ENCODE results near the gene BANP. TPM values are rescaled to one million over a fixed set of nuclear protein-coding genes. Genes with fewer than 3 reads are reported as not detected.
"Not testable (repeated sequence)": the region's sequence is repeated elsewhere in the genome, so short reads cannot be mapped to it uniquely, and the experiment has no call there.

Gene BANP
- total and polyA plus RNA-seq, 2 donors: 27.0 to 29.7 TPM

GRCh38 chr16:87933140-87933495, 18.1 kb upstream of the BANP start:
- Histone ChIP-seq H3K27ac (ENCODE audit: low read depth in 1 of 2, low read length in 1 of 2) (no peak overlapping the region), H3K27me3 (ENCODE audit: control insufficient read depth in 2 of 2, insufficient read depth in 1 of 2, low read length in 1 of 2) (no peaks in the 10 kb centered on the region), H3K9me3 (ENCODE audit: control insufficient read depth in 2 of 2, insufficient read depth in 1 of 2, low read length in 1 of 2) (no peaks in the 10 kb centered on the region), H3K36me3 (ENCODE audit: control insufficient read depth in 2 of 2, insufficient read depth in 2 of 2, low read length in 1 of 2) (no peaks in the 10 kb centered on the region), H3K4me3 (ENCODE audit: low read length in 2 of 2) (no peak overlapping the region), H3K4me1 (ENCODE audit: control insufficient read depth in 2 of 2, insufficient read depth in 2 of 2, low read length in 2 of 2) (no peaks in the 10 kb centered on the region)
- no peak for DNase-seq (ENCODE audit: low read depth in 6 of 9, low spot score in 9 of 9)
- 96% methylated on average over 3 of the region's 3 CpGs for WGBS

GRCh38 chr16:87934752-87935425, 16.3 kb upstream of the BANP start:
- H3K36me3 ChIP-seq (ENCODE audit: control insufficient read depth in 2 of 2, insufficient read depth in 2 of 2, low read length in 1 of 2); H3K4me1 ChIP-seq (ENCODE audit: control insufficient read depth in 2 of 2, insufficient read depth in 2 of 2, low read length in 2 of 2); H3K27ac ChIP-seq (ENCODE audit: low read depth in 1 of 2, low read length in 1 of 2); H3K4me3 ChIP-seq (ENCODE audit: low read length in 2 of 2); DNase-seq (ENCODE audit: low read depth in 6 of 9, low spot score in 9 of 9); H3K9me3 ChIP-seq (ENCODE audit: control insufficient read depth in 2 of 2, insufficient read depth in 1 of 2, low read length in 1 of 2); H3K27me3 ChIP-seq (ENCODE audit: control insufficient read depth in 2 of 2, insufficient read depth in 1 of 2, low read length in 1 of 2): not testable (repeated sequence)
- whole genome bisulfite sequencing: 80% methylated on average over 19 of the region's 19 CpGs

- H3K27ac ChIP-seq (ENCODE audit: low read depth in 1 of 2, low read length in 1 of 2); DNase-seq (ENCODE audit: low read depth in 6 of 9, low spot score in 9 of 9); H3K27me3 ChIP-seq (ENCODE audit: control insufficient read depth in 2 of 2, insufficient read depth in 1 of 2, low read length in 1 of 2); H3K4me1 ChIP-seq (ENCODE audit: control insufficient read depth in 2 of 2, insufficient read depth in 2 of 2, low read length in 2 of 2); H3K36me3 ChIP-seq (ENCODE audit: control insufficient read depth in 2 of 2, insufficient read depth in 2 of 2, low read length in 1 of 2); H3K4me3 ChIP-seq (ENCODE audit: low read length in 2 of 2); H3K9me3 ChIP-seq (ENCODE audit: control insufficient read depth in 2 of 2, insufficient read depth in 1 of 2, low read length in 1 of 2): not testable (repeated sequence)
- 97% methylated on average over 14 of the region's 14 CpGs for WGBS
Observed at GRCh38 chr16:87936016-87936374, 15.2 kb upstream of the BANP start.

GRCh38 chr16:87936375-87937230, 14.6 kb upstream of the BANP start, which contains the start of gene CA5A:
CA5A (minus strand) TSS chr16:87936529; CDS start chr16:87936450, 79 bp downstream.
- no peak within 1 kb of the TSS for H3K27ac ChIP-seq (ENCODE audit: low read depth in 1 of 2, low read length in 1 of 2)
- no peaks in the 10 kb centered on the region for H3K4me1 ChIP-seq (ENCODE audit: control insufficient read depth in 2 of 2, insufficient read depth in 2 of 2, low read length in 2 of 2)
- no peak for DNase-seq (ENCODE audit: low read depth in 6 of 9, low spot score in 9 of 9)
- no peaks in the 10 kb centered on the region for H3K27me3 ChIP-seq (ENCODE audit: control insufficient read depth in 2 of 2, insufficient read depth in 1 of 2, low read length in 1 of 2)
- no peaks in the 10 kb centered on the region for H3K36me3 ChIP-seq (ENCODE audit: control insufficient read depth in 2 of 2, insufficient read depth in 2 of 2, low read length in 1 of 2)
- no peak within 1 kb of the TSS for H3K4me3 ChIP-seq (ENCODE audit: low read length in 2 of 2)
- no peaks in the 10 kb centered on the region for H3K9me3 ChIP-seq (ENCODE audit: control insufficient read depth in 2 of 2, insufficient read depth in 1 of 2, low read length in 1 of 2)
- 96% methylated on average over 15 of the region's 15 CpGs for whole genome bisulfite sequencing

GRCh38 chr16:87937231-87937542, 14.0 kb upstream of the BANP start:
- H3K9me3 ChIP-seq (ENCODE audit: control insufficient read depth in 2 of 2, insufficient read depth in 1 of 2, low read length in 1 of 2); DNase-seq (ENCODE audit: low read depth in 6 of 9, low spot score in 9 of 9); H3K36me3 ChIP-seq (ENCODE audit: control insufficient read depth in 2 of 2, insufficient read depth in 2 of 2, low read length in 1 of 2); H3K4me3 ChIP-seq (ENCODE audit: low read length in 2 of 2); H3K27ac ChIP-seq (ENCODE audit: low read depth in 1 of 2, low read length in 1 of 2); H3K27me3 ChIP-seq (ENCODE audit: control insufficient read depth in 2 of 2, insufficient read depth in 1 of 2, low read length in 1 of 2); H3K4me1 ChIP-seq (ENCODE audit: control insufficient read depth in 2 of 2, insufficient read depth in 2 of 2, low read length in 2 of 2): not testable (repeated sequence)
- 97% methylated on average over 7 of the region's 7 CpGs for WGBS

GRCh38 chr16:87938412-87938949, 12.8 kb upstream of the BANP start:
- Histone ChIP-seq H3K27ac (ENCODE audit: low read depth in 1 of 2, low read length in 1 of 2) (no peak overlapping the region), H3K36me3 (ENCODE audit: control insufficient read depth in 2 of 2, insufficient read depth in 2 of 2, low read length in 1 of 2) (no peaks in the 10 kb centered on the region), H3K27me3 (ENCODE audit: control insufficient read depth in 2 of 2, insufficient read depth in 1 of 2, low read length in 1 of 2) (no peaks in the 10 kb centered on the region), H3K4me1 (ENCODE audit: control insufficient read depth in 2 of 2, insufficient read depth in 2 of 2, low read length in 2 of 2) (no peaks in the 10 kb centered on the region), H3K4me3 (ENCODE audit: low read length in 2 of 2) (no peak overlapping the region), H3K9me3 (ENCODE audit: control insufficient read depth in 2 of 2, insufficient read depth in 1 of 2, low read length in 1 of 2) (no peaks in the 10 kb centered on the region)
- WGBS: 97% methylated on average over 4 of the region's 4 CpGs
- DNase-seq (ENCODE audit: low read depth in 6 of 9, low spot score in 9 of 9): no peak

- DNase-seq (ENCODE audit: low read depth in 6 of 9, low spot score in 9 of 9): no peak
- no peaks in the 10 kb centered on the region for H3K9me3 ChIP-seq (ENCODE audit: control insufficient read depth in 2 of 2, insufficient read depth in 1 of 2, low read length in 1 of 2)
- no peaks in the 10 kb centered on the region for H3K36me3 ChIP-seq (ENCODE audit: control insufficient read depth in 2 of 2, insufficient read depth in 2 of 2, low read length in 1 of 2)
- no peaks in the 10 kb centered on the region for H3K27me3 ChIP-seq (ENCODE audit: control insufficient read depth in 2 of 2, insufficient read depth in 1 of 2, low read length in 1 of 2)
- H3K4me1 ChIP-seq (ENCODE audit: control insufficient read depth in 2 of 2, insufficient read depth in 2 of 2, low read length in 2 of 2): no peaks in the 10 kb centered on the region
- H3K27ac ChIP-seq (ENCODE audit: low read depth in 1 of 2, low read length in 1 of 2): no peak overlapping the region
- H3K4me3 ChIP-seq (ENCODE audit: low read length in 2 of 2): no peak overlapping the region
- 95% methylated on average over 13 of the region's 13 CpGs for WGBS
Observed at GRCh38 chr16:87939562-87940423, 11.4 kb upstream of the BANP start.

- Histone ChIP-seq H3K9me3 (ENCODE audit: control insufficient read depth in 2 of 2, insufficient read depth in 1 of 2, low read length in 1 of 2) (no peaks in the 10 kb centered on the region), H3K27ac (ENCODE audit: low read depth in 1 of 2, low read length in 1 of 2) (no peak overlapping the region), H3K36me3 (ENCODE audit: control insufficient read depth in 2 of 2, insufficient read depth in 2 of 2, low read length in 1 of 2) (no peaks in the 10 kb centered on the region), H3K4me3 (ENCODE audit: low read length in 2 of 2) (no peak overlapping the region), H3K4me1 (ENCODE audit: control insufficient read depth in 2 of 2, insufficient read depth in 2 of 2, low read length in 2 of 2) (peaks cover 5 to 12% of the 10 kb centered on the region in 2 donors), H3K27me3 (ENCODE audit: control insufficient read depth in 2 of 2, insufficient read depth in 1 of 2, low read length in 1 of 2) (peaks cover 0 to 3% of the 10 kb centered on the region in 2 donors)
- DNase-seq (ENCODE audit: low read depth in 6 of 9, low spot score in 9 of 9): no peak
- WGBS: 77% methylated on average over 5 of the region's 5 CpGs
Observed at GRCh38 chr16:87942680-87943079, 8.6 kb upstream of the BANP start.
